ENCODE data around the gene FAM117B. TPM values are rescaled to one million over a fixed set of nuclear protein-coding genes. Genes with fewer than 3 reads are reported as not detected.
A peak's percentile ranks its signal among the peaks of the same experiment; 100 is the strongest.

Gene FAM117B
- total RNA-seq = 2.3 TPM

GRCh38 chr2:202634556-202635427, at the start of gene FAM117B:
TSS of gene FAM117B (plus strand) at chr2:202634969. CDS start at chr2:202635188, 219 bp downstream.
- DNase-seq (ENCODE audit: low spot score) (peak; percentile 98), ATAC-seq (peak; percentile 90)

DNA sequence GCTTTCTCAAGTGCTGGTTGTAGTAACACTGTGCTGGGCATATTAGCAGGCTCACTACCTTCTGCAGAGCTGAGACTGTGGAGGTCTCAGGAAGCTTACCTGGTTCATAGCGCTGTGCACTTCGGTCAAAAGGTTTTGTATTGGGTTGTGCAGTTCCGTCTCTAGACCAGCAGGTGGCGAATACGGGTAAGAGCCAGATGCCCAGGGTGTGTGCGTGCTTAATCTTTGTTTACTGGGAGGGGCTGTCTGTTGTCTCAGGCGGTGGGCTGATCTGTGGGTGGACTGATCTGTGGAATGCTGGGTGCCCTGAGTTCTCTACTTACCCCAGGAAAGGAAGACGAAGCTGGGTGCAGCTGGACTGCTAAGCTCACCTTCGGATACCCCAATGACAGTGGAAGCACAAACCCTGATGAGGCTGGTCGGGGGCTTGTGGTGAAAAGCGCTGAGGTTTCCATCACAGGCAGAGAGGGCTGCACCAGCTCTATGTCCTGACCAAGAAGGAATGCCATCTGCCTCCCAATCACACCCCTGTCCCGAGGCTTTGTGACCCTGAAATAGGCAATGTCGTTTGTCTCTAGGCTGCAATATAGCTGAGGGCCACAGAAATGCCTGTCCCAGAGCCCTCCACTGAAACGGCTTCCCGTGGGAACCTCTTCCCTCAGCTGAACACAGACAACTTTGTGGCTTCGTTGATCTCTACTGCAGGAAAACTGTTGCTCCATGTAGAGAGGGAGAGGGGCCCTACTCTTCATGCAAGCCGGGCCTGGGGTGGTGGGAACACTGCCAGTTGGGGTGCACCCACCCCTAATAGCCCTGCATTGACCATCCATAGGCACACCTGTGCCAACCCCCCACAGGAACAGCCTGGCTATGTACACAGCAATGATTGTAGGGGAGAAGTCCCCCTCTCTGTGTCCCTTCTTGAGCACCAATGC, 45.9 kb upstream of the FAM117B start:
- ATAC-seq = peak; percentile 99
- peak; percentile 69 for DNase-seq (ENCODE audit: low spot score)

DNA sequence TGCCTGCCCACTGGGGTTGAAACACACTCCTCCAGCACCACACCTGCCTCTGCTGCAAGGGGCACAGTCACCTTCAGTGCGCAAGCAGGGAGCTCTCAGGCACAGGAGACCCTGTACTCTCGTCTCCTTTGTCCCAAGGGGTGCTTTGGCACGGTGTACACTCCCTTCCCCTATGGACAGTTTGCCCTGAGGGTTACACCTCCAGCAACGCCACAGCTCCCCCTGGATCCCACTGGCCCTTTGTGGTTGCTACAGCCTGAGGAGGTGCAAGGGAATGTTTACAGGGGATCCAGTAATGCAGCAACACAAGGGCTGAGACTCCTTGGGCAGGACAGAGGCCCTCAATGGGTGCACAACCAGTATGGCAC, 45.2 kb upstream of the FAM117B start:
- DNase-seq (ENCODE audit: low spot score) (no peak), ATAC-seq (no peak)

DNA sequence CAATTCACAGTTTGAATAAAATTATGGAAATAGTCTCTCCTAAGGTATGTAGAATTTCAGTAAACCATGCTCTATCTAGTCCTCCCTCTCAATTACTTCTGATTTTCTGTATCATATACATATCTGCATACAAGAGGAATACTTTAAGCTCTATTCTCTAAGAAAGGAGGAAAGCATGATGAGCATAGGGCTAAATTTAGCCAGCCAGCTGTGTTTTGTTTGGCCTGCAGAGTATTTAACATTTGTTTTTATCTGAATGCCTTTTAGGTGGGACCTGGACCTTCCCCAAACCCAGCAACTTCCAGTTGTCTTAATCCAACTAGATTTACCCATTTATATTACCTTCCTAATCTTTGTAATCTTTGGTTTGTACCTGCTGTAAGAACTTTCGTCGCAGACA, 42.2 kb upstream of the FAM117B start:
- no peak for DNase-seq (ENCODE audit: low spot score)
- ATAC-seq = no peak

GRCh38 chr2:202599105-202599504, 35.7 kb upstream of the FAM117B start:
- DNase-seq (ENCODE audit: low spot score) = no peak
- no peak for ATAC-seq

DNA sequence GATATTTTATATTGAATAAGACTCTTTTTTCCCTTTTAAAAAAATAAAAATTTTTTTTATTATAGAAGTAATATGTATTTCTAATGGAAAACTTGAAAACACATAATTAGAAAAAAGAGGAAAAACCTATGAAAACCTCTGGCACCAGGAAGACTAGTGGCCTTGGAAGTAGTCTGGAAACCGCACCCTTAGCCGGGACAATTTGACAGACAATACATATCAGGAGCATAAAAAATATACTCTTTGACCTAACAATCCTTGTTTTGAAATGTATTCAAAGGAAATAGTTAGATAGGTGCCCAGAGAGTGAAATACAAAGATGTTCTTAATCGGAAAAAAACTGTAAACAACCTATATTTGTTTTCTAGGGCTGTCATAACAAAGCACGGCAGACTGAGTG, 34.9 kb upstream of the FAM117B start:
- ATAC-seq = no peak
- no peak for DNase-seq (ENCODE audit: low spot score)

DNA sequence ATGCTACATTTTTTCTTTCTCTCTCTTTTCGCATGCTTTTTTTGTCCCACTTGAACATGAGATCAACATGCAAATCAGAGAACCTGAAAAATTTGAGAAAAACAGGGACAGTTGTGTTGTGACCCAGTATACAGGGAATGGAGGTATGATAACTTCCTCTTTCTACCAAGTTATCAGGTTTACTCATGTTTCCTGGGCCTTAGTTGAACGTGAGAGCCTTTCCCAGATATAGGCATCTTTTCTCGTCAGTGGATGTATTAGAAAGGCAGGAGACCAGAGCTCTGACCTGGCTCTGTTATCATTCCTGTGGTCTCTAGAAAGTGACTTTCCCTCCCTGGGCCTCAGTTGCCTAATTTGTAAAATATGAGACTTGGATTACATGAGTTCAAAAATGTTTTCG, 30.1 kb upstream of the FAM117B start:
- ATAC-seq (no peak), DNase-seq (ENCODE audit: low spot score) (no peak)

GRCh38 chr2:202605174-202605573, 29.6 kb upstream of the FAM117B start:
- DNase-seq (ENCODE audit: low spot score) = no peak
- ATAC-seq = no peak

- peak; percentile 18 for ATAC-seq
- no peak for DNase-seq (ENCODE audit: low spot score)
Observed at GRCh38 chr2:202608142-202608852, 26.5 kb upstream of the FAM117B start.

- no peak for DNase-seq (ENCODE audit: low spot score)
- ATAC-seq = no peak
Observed at GRCh38 chr2:202609381-202610145, 25.2 kb upstream of the FAM117B start.

DNA sequence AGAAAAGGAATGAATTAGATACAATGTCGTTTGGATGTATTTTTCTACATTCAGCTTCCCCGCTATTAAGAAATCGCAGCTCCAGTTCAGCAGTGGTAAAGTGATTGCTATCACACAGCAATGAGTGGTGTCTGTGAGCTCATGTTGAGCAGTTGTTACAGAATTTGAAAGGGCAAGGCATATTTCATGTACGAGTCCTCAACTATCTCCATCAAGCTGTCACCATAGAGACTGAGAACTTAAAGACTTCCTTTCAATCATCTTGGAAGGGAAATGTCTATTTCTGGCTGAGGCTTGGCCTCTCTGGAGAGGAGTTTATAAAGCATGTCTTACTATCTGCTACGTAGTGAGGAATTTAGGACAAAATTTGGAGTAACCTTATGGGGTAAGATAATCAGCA, 24.4 kb upstream of the FAM117B start:
- DNase-seq (ENCODE audit: low spot score) (no peak), ATAC-seq (no peak)

DNA sequence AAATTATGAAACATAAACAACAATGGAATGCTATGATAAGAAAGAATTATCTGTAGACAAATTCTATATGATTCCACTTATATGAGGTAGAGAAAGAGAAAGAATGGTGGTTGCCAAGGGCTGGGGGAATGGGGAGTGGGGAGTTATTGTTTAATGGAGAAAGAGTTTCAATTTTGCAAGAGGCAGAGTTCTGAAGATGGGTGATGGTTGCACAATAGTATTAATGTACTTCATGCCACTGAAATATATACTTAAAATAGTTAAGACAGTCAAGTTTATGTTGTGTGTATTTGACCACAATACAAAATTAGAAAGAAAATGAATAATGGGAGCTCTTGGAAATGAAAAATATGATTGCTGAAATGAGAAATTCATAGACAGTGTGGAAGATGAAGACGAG, 22.6 kb upstream of the FAM117B start:
- ATAC-seq = no peak
- no peak for DNase-seq (ENCODE audit: low spot score)

- no peak for ATAC-seq
- DNase-seq (ENCODE audit: low spot score) = no peak
Observed at GRCh38 chr2:202613479-202613878, 21.3 kb upstream of the FAM117B start.

DNA sequence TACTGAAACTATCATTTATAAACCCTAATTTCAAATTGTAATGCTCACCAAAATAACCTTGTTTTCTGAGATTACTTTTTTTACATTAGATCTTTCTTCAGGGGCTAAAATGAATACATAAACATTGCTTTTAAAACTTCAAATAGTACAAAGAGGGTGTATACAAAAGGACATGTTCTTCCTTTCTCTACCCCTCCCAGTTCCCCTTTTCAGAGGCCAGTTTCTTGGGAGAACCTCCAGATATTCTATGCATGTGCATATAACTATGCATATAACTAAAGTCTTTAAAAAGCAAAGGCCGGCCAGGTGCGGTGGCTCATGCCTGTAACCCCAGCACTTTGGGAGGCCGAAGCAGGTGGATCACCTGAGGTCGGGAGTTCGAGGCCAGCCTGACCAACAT, 10.6 kb upstream of the FAM117B start:
- no peak for DNase-seq (ENCODE audit: low spot score)
- no peak for ATAC-seq

GRCh38 chr2:202627042-202627441, 7.7 kb upstream of the FAM117B start:
- ATAC-seq (no peak), DNase-seq (ENCODE audit: low spot score) (no peak)

DNA sequence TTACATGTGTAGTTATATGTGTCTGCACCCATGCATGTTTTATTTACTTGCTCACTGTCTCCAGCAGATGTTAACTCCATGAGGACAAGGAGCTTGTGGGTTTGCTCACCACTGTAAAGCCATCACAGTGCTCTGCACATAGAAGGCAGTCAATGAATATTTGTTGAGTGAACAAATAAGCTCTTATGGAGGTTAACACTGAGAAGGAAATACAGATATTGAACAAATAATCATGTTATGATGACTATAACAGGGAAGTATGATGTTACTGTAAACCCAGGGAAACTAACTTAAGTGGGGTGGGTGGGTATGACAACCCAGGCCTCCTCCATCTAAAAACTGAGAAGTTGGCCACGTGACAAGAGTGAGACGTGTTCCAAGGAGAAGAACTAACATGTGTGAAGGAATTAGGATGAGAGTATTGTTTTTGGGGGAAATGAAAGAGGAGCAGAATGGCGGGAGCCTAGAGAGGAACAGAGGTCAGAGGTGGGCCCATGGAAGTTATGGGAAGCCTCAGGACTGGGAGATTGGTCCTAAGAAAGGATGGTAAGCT, 6.0 kb upstream of the FAM117B start:
- ATAC-seq (no peak), DNase-seq (ENCODE audit: low spot score) (no peak)

DNA sequence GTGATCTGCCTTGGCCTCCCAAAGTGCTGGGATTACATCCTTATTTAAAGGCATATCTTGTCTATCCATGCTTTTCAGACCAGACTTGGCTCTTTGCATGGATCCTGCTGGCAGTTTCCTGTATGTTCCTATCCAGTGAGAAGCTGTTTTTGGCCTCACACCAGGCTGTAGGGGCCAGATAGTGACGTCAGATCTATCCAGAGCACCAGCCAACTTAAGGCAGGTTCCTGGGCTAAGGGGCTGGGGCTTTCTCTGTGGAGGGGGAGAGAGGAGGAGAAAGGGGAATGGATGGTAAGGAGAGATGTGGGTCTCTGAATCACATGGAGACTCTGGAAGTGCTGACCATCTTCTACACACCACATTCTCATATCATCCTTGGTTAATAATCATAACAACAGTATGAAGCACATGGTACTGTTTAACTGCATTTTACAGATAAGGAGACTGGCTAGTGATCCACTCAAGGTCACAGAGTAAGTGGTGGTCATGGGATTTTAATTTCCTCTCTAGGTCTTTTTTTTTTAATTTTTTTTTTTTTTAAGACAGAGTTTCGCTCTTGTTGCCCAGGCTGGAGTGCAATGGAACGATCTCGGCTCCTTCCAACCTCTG, 2.0 kb upstream of the FAM117B start:
- ATAC-seq = no peak
- DNase-seq (ENCODE audit: low spot score) = no peak

- DNase-seq (ENCODE audit: low spot score) = no peak
- ATAC-seq = no peak
Observed at GRCh38 chr2:202633470-202633869, 1.3 kb upstream of the FAM117B start.

- DNase-seq (ENCODE audit: low spot score) (peak; percentile 89), ATAC-seq (peak; percentile 79)
Observed at GRCh38 chr2:202635428-202636212, 851 bp downstream of the FAM117B start.
